GM12872 (cell line): Measurements from ENCODE around the gene SCN4B.

Experiments
- TF ChIP-seq, protein P1 (sequence below): IDR thresholded peaks from 3 replicates; pipeline ENCODE4 v1.5.1; 2011; ENCODE audit warnings: low read depth, mild to moderate bottlenecking, low read length, moderate library complexity; ENCODE audit not compliant: insufficient read depth

Gene SCN4B

DNA sequence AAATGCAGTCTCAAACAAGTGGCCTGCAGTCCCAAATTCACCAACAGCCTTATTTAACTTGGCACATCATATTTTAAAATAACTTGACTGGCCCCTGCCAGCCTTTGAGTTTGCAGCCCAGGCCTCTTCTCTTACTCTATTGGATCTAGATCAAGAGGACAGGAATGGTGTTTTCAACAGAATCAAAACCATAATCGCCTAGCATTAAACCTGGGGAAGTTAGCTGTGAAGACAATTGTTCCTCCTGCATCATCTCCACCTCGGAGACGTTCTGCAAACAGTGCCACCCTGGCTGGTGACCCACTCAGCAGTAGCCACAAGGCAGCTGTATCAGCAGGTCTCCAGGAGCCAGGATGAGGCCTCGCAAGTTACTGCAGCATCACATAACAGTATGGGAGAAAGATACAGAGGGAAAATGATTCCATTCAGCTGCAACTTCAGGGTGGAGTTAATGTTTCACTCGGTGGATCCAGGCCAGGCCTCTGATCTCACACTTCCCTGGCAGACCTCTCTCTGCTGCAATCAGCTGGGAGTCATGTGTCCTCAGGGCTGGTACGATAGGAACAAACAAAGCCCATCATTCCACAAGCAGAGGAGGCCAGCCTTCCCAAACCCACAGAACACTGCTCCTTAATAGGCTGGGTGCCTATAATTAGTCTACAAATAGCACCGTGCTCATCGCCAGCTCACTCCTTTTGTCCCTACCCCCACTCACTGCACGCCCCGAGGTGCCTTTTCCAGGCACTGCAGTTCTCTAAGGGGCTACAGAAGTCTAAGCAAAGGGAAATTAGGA lies 42.4 kb upstream of the SCN4B start:
- TF ChIP-seq, protein P1, sequence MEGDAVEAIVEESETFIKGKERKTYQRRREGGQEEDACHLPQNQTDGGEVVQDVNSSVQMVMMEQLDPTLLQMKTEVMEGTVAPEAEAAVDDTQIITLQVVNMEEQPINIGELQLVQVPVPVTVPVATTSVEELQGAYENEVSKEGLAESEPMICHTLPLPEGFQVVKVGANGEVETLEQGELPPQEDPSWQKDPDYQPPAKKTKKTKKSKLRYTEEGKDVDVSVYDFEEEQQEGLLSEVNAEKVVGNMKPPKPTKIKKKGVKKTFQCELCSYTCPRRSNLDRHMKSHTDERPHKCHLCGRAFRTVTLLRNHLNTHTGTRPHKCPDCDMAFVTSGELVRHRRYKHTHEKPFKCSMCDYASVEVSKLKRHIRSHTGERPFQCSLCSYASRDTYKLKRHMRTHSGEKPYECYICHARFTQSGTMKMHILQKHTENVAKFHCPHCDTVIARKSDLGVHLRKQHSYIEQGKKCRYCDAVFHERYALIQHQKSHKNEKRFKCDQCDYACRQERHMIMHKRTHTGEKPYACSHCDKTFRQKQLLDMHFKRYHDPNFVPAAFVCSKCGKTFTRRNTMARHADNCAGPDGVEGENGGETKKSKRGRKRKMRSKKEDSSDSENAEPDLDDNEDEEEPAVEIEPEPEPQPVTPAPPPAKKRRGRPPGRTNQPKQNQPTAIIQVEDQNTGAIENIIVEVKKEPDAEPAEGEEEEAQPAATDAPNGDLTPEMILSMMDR: no peak

GRCh38 chr11:118193910-118194566 lies 41.4 kb upstream of the SCN4B start:
- TF ChIP-seq, protein P1: no peak

DNA sequence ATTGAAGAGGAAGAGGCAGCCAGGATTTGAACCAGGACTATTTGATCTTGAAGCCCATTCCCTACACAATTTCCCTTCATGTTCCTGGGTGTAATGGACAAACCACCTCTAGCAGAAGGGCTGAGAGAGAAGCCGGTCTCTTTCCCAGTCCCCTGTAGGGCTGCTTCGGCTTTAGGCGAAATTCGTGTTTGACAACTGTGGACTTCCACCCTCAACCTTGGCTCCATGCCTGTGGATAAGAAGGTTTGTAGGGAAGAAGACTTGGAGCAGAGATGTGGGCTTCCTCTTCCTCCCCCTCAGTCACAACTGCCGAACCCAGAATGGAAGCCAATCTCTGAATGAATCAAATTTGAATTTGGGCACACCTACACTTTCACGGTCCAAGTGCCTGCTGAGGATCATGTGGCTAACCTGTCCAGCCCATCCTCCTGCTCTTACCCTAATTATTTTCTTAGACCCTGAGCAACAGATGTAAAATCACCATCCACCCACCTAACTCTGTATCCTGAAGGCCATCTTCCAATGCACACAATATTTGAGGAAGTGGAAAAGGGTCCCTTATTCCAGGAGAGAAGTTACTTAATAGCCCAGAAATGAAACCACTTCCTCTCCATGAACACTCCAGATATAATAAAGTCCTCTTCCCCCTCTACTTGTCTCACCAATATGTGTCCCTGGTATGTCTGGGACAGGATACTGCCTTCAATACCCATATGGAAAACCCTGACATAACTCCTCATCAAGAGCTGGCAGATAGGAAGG lies 33.9 kb upstream of the SCN4B start:
- TF ChIP-seq, protein P1: no peak

DNA sequence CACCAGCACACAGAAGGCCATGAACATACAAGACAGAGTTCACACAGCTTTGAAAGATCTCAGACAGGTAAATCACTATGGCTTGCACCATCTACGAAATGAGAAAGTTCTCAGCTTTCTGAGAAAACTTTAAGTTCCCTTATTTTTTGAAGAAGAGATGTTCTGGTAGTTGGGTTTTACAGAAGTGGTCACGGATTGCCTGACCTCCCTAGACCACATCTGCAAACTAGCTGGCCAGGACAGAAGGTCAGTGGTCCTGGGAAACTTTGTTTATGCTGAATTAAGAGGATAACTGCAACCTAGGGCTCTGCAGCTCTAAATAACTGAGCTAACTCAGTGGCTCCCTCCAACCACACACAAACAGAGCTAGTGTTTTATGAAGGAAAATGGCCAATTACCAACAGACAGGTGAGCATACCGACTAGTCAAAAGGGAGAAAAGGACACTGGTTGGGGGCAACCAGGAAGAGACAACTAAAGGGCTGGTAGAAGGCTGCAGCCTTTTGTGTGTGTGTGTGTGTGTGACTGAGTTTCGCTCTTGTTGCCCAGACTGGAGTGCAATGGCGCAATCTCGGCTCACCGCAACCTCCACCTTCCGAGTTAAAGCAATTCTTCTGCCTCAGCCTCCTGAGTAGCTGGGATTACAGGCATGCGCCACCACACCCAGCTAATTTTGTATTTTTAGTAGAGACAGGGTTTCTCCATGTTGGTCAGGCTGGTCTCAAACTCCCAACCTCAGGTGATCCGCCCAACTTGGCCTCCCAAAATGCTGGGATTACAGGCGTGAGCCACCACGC lies 32.4 kb upstream of the SCN4B start:
- TF ChIP-seq, protein P1: no peak

- TF ChIP-seq, protein P1: no peak
These were observed 27.7 kb upstream of the SCN4B start for GRCh38 chr11:118180300-118180703.

DNA sequence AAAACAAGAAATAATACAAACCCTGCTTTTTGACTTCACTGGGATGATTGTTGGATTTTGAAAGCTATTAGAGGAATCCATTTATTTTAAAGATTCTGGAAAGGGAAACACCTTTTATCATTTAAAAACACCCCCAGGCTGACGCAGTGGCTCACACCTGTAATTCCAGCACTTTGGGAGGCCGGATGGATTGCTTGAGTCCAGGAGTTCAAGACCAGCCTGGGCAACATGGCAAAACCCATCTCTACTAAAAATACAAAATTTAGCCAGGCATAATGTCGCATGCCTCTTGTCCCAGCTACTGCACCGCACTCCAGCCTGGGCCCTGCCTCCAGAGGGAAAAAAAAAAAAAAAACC lies 24.1 kb upstream of the SCN4B start:
- TF ChIP-seq, protein P1: no peak
